ENCODE data around the gene MED14.
"Not testable (repeated sequence)": the region's sequence is repeated elsewhere in the genome, so short reads cannot be mapped to it uniquely, and the experiment has no call there.

MED14 gene

DNA sequence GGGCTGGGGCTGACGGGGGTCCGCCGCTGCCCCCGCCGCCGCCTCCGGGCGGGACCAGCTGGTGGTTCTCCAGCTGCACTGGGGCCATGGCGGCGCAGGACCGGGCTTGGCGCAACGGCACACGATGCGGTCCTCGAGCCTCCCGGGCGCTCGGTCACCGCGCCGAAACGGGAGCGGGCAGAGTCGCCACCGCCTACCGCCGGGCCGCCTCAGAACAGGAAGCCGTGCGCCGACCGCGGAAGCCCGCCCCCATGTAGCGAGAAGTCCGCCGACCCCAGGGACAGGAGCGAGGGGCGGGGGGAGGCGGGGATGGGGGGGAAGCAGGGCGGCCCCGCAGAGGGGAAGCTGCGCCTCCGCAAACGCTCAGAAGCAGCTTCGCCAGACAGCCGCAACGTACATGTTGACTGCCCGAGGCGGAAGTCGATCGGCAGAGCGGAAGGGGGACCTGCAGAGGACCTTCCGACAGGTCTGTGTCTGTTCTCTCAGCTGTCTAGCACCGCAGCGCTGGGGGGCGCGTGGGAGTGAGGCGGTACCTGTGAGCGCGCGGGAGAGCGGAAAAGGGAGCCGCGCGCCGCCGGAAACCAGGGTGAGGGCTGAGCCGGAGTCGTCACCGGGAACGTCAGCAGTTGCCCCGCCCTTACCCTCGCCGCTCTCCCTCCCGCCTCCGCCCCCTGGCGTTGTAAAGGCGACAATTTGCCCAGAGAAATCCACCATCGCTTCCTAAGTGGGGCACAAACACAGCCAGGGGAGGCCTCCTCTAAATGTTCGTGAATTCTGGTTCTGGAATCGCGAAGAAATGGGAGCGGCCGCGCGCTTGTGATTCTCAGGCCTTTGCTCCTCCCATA lies at the start of gene MED14:
MED14 (minus strand) TSS at position 218 of the 845 bp plus-strand sequence; CDS start at position 88, 130 bp downstream.
- peak within 1 kb of the TSS; percentile 80 for H3K27ac ChIP-seq
- TF ChIP-seq ZFX (IDR thresholded peaks at IDR 0.05), result no peak
- TF ChIP-seq, protein P1, sequence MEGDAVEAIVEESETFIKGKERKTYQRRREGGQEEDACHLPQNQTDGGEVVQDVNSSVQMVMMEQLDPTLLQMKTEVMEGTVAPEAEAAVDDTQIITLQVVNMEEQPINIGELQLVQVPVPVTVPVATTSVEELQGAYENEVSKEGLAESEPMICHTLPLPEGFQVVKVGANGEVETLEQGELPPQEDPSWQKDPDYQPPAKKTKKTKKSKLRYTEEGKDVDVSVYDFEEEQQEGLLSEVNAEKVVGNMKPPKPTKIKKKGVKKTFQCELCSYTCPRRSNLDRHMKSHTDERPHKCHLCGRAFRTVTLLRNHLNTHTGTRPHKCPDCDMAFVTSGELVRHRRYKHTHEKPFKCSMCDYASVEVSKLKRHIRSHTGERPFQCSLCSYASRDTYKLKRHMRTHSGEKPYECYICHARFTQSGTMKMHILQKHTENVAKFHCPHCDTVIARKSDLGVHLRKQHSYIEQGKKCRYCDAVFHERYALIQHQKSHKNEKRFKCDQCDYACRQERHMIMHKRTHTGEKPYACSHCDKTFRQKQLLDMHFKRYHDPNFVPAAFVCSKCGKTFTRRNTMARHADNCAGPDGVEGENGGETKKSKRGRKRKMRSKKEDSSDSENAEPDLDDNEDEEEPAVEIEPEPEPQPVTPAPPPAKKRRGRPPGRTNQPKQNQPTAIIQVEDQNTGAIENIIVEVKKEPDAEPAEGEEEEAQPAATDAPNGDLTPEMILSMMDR (conservative IDR thresholded peaks at IDR 0.05), result peak; percentile 42

DNA sequence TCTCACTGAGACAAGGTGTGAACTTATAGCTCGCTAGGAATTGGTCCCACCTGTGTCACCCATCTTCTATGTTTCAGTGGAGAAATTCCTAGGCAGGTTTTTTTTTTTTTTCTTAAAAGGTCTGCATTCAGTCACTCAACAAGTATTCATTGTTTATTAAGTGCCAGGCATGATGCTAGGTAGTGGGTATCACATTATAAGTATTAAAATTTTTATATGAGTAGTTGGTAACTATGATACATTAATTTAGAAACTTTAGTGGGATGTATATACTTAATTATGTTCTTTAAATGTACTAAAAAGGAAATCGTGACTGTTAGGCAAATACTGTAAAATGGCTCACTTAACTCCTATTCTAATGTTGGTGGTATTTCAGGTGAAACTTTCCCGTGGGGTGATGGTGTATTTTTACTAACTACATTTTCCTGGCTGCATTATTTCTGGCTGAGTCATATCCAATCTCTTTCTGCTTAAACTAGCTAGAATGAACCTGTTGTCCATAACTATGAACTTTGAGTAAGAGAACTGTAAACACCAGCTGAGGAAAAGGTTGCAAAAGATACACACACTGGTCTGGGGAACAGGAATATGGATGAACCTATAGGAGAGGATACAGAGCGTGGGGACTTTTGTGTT lies 49.3 kb upstream of the MED14 start:
- no peak overlapping the region for H3K27ac ChIP-seq
- TF ChIP-seq, protein P1 (conservative IDR thresholded peaks at IDR 0.05), result no peak
- no peak for TF ChIP-seq ZFX (IDR thresholded peaks at IDR 0.05)

DNA sequence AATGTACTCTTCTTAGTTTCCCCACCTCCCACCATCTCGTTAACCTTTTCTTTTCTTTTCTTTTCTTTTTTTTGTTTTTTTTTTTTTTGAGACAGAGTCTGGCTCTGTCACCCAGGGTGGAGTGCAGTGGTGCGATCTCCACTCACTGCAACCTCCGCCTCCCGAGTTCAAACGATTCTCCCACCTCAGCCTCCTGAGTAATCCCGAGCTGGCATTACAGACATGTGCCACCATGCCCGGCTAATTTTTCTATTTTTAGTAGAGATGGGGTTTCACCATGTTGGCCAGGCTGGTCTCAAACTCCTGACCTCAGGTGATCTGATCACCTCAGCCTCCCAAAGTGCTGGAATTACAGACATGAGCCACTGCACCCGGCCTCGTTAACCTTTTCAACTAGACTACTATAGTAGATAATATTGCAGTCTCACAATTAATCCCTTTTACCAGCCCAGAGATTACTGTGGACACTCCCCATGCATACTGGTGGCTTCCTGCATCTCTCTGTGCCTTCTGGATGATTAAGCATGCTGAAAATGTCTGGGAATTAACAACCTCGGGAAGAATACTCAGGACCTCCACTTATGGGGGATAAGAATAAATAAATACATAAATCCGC lies 47.4 kb upstream of the MED14 start:
- not testable (repeated sequence) for H3K27ac ChIP-seq

DNA sequence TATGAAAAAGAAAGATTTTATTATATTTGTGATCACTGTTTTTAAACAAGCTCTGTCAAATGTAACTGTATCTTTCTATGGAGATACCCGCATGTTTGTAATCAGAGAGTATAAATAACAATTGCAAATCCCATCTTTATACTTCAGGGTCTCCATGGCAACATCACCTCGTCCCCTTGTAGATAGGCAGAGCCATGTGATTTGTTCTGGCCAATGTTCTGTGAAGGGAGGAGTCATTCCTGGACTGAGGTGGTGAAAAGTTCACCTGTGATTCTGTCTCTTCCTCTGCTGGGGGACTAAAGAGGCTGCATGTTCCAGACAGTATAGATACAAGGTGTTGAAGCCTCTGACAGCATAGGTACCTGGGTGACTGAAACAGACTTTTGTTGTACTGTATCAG lies 45.6 kb upstream of the MED14 start:
- no peak overlapping the region for H3K27ac ChIP-seq
- TF ChIP-seq ZFX (IDR thresholded peaks at IDR 0.05), result no peak
- TF ChIP-seq, protein P1 (conservative IDR thresholded peaks at IDR 0.05), result no peak

DNA sequence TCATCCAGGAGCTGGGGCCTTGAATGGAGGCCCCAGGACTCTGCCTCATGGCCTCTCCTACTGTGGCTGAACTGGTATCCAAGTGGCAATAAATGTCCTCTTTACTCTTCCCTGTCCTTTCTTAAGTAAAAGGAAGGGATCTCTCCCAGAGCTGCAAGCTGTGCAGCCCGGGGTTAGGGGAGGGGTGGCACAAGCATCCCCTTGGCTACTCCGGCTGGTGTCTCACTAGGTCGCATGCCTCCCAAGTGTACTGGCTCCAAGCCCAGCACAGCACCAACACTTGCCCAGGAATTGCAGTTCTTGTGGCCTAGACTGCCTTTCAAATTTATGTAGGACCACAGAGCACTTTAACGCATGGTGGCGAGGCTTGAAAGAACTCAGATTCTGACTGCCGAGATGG lies 44.7 kb upstream of the MED14 start:
- TF ChIP-seq ZFX (IDR thresholded peaks at IDR 0.05), result no peak
- TF ChIP-seq, protein P1 (conservative IDR thresholded peaks at IDR 0.05), result no peak
- H3K27ac ChIP-seq, result no peak overlapping the region

DNA sequence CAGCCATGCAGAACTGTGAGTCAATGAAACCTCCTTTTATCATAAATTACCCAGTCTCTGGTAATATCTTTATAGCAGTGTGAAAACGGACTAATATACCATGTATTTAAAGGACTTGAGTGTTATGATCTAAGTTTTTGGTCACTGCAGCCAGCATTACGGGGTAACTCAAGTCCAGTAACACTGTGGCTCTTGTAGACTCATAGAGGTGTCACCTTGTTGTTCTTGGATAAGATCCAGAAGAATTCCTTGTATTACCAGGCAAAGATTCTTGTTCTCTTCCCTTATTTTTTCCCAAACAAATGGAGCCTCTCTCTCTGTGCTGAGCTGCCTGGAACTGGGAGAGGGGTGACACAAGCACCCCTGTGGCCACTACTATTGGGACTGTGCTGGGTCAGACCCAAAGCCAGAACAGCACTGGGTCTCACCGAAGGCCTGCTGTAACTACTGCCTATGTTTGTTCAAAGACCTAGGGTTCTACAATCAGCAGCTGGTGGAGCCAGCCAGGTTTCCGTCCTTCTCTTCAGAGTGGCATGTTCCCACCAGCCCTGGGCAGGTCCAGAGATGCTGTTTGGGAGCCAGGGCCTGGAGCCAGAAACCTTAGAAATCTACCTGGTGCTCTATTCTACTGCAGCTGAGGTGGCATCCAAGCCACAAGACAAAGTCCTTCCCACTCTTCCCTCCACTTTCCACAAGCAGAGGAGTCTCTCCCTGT lies 43.7 kb upstream of the MED14 start:
- H3K27ac ChIP-seq, result no peak overlapping the region
- TF ChIP-seq, protein P1 (conservative IDR thresholded peaks at IDR 0.05), result no peak
- no peak for TF ChIP-seq ZFX (IDR thresholded peaks at IDR 0.05)

DNA sequence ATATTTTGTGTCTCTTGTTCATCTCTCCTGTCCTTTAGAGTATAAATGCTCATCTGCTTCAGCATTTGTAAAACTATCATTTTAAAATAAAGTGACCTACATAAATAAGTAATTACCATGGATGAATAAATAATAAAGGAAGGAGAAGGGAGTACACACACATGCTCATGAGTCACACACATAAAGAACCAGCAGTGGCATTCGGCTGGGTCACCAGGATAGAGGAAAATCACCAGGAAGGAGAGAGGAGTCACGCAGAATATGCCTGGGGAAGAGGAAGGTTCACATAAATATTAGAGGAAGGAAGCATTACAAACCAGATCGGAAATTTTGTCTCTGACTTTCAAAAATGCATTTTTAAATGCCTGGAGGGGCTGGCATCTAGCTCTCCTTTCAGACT lies 38.5 kb upstream of the MED14 start:
- TF ChIP-seq, protein P1 (conservative IDR thresholded peaks at IDR 0.05), result no peak
- TF ChIP-seq ZFX (IDR thresholded peaks at IDR 0.05), result no peak
- no peak overlapping the region for H3K27ac ChIP-seq
